HG03097 (cell line): ENCODE measurements around the gene TCIRG1.

ENCODE experiments used
- ATAC-seq: cut with Tn5 transposase; IDR thresholded peaks from one replicate; pipeline ENCODE4 v1.9.1; 2021; ENCODE audit not compliant: unreplicated experiment, low FRiP score

The TCIRG1 gene

DNA sequence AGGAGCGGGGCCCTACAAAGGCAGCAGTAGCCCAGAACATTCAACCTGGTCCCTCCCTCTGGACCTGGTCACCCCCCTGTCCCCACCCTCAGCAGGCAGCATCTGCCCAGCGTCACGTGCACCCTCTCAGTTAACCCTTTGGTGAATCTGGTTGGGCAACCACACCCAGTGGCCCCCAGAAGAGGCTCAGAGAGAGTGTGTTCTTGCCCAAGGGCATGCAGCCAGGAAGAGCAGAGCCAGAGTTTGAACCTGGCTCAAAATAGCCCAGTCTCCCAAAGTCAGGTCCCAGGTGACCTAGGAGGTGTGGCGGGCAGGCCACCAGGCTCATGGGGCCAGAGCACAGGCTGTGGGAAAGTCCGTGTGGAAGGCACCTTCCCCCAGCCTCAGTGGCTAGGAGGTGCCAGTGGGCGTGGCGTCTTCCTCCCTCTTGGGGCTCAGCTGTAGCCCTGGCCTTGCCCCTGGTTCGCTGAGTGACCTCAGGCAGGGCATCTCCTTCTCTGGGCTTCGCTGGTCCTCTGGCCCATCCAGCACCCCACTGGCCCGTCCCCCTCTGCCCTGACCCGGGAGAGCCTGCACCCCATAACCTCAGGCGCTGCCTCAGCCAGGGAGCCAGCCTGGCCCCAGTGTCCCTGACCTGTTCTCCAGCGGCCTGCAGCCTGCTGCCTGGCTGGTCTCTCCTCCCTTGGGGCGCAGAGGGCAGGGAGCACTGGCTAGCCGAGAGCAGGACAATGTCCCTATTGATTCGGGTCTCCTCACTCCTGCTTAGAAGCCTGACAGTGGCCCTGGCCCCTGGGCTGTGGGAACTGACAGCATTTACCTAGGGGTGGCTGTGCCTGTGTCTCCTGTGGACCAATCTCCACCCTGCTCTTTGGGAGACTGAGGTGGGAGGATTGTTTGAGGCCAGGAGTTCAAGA lies 21.7 kb upstream of the TCIRG1 start:
- ATAC-seq = no peak

DNA sequence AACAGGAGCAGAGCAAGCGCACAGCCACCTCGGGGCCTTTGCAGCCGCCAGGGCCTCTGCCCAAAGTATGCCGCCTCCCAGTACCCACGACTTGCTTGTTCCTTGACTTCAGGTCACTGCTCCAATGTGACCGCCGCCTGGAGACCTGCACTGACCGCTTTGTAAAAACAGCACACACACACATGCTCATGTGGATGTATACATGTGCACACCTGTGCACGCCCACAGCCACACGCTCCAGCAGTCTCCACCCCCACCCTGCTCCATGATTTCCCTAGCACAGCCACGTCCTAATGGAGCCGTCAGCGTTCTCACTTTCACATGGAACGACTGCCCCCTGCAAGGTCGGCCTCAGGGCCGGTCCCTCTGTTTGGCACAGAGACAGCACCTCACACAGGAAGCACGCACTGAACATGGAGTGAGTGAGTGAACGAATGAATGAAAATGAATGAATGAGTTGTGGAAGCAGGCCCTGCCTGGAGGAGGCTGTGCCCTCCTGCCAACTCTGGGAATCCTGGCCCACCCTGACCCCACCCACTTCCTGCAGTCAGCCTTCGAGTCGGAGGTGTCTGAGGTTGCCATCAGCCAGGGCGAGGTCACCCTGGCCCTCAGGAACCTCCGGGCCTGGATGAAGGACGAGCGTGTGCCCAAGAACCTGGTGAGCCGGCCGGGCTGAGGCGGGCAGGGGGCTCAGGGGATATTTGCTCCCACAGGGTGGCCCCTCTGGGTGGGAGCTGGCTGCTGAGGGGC lies 20.7 kb upstream of the TCIRG1 start:
- no peak for ATAC-seq

DNA sequence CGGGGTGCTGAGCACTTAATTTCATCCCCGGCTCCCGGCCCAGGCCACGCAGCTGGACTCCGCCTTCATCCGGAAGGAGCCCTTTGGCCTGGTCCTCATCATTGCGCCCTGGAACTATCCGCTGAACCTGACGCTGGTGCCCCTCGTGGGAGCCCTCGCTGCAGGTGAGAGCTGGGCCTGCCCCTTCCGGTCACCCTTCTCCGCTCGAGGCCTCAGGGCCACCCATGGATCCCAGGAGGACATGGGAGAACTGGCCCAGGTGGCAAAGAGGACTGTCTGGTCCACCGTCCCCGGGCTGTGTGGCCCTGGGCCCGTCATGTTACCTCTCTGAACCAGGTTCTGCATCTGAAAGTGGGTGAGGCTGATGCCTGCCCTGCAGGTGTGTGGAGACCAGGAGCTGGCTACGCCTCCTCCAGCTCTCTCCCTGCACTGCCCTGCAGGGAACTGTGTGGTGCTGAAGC lies 20.1 kb upstream of the TCIRG1 start:
- ATAC-seq = no peak

DNA sequence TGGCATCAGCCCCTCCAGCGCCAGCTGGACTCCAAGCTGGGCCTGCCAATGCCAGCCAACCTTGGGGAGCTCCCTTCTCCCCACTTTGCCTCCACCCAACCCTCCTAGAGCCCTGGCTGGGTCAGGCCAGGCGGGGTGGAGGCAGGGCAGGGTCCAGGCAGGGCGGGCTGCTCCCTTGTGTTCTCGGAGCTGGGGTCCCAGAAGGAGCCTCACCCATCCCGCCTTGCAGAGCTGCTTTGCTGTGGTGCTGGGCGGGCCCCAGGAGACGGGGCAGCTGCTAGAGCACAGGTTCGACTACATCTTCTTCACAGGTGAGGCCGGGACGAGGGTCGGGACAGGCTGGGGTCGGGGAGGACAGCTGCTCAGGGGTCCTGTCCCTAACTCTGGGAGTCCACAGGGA lies 19.3 kb upstream of the TCIRG1 start:
- ATAC-seq = no peak

DNA sequence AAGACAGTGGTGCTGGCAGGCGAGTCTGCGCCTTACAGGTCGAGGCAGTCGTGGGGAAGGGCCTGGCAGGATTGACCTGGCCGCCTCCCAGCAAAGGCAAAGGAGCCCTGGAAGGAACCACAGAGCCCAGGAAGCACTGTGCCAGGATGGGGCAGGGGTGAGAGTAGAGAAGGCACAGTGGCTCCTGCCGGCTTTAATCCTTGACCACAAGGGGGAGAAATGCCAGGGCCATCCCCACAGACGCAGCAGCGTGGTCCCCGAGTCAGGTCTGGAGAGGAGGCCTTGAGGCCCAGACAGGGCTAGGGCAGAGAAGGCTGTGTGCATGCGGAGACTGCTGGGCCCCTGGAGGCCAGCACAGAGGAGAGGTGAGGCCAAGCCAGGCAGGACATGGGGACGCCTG lies 18.2 kb upstream of the TCIRG1 start:
- no peak for ATAC-seq

DNA sequence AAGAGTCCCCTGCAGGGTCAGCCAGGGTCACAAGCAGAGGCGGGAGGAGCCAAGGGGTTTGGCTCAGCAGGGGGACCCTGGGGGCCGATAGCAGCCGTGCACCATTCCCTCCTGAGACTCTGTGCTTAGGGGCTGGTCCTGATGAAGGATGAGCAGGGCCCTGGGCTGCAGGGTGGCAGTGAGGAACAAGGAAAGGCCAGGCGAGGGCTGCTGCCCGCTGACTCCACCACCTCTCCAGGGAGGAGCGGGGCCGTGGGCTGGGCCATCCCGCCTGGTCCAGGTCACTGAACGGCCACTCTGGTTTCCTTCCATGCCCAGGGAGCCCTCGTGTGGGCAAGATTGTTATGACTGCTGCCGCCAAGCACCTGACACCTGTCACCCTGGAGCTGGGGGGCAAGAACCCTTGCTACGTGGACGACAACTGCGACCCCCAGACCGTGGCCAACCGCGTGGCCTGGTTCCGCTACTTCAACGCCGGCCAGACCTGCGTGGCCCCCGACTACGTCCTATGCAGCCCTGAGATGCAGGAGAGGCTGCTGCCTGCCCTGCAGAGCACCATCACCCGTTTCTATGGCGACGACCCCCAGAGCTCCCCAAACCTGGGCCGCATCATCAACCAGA lies 17.5 kb upstream of the TCIRG1 start:
- no peak for ATAC-seq

DNA sequence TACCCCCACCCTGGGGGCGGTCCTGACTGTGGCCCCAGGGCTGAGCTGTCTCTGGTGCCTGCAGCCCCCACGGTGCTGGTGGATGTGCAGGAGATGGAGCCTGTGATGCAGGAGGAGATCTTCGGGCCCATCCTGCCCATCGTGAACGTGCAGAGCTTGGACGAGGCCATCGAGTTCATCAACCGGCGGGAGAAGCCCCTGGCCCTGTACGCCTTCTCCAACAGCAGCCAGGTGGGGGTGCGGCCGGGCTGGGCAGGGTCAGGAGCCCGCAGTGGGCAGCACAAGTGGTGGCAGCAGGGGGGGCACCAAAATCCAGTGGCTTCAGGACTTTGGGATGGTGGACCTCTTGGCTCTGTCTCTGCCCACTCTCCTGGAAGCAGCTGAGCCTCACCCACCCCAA lies 16.3 kb upstream of the TCIRG1 start:
- no peak for ATAC-seq

DNA sequence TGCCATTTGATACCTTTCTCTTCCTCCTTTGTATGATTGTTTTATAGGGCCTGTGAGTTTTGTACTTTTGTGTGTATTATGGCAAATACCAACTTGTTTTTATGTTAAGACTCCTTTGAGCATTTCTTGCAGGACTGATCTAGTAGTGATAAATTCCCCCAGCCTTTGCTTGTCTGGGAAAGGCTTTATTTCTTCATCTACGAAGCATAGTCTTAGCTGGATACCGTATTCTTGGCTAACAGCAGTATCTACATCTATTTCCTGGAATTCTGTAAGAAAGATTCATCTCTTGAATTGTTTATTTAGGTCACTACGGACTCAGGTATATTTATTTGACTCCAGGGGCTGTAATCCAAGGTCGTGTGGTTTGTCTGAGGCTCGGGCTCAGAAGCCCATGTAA lies 14.3 kb upstream of the TCIRG1 start:
- no peak for ATAC-seq

DNA sequence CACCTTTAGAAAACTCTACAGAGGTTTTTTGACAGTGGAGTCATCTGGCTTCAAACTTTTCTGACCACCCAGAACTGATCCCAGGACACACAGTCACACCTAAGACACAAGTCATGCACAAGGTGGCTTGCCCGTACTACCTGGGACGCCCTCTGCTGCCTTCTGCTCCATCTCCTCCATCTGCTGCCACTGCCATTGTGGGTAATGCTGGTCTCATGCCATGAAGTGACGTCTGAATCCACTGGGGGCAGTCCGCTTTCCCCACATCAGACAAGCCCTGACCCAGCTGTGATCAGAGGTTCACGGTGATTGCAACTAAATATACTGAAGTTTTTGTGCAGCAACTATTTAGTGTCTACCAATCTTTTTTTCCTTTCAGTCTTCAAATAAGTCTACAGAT lies 13.8 kb upstream of the TCIRG1 start:
- ATAC-seq = no peak

DNA sequence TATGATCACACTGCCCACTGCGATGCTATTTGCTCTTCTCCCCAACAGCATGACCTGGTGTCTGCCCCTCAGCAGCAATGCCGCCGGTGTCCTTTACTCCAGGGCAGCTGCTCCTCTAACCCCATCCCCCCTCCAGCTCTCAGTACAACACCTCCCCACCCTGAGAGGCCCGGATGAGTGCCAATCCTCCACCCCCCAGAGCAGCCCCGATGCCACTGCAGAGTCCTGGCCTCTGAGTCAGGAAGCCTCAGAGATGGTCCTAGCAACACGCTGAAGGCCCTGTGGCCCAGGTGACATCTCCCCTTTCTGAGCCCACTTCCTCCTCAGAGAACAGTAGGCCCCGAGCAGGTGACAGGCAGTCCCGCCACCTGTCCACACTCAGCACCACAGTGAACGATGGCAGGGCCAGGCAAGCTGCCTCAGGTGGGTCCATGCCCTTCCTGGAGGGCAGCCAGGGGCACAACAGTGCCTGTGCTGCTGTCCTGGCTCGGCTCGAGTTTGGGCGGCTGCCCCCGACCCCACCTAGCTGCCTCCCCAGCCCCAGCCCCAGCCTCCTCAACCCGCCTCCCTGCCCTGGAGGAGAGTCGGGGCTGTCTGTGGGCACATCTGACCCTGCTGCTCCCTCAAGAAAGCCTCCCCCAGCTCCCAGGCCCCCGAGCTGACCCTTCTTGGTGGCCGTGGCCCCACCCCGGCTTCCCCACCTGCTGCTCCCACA lies 12.3 kb upstream of the TCIRG1 start:
- no peak for ATAC-seq

DNA sequence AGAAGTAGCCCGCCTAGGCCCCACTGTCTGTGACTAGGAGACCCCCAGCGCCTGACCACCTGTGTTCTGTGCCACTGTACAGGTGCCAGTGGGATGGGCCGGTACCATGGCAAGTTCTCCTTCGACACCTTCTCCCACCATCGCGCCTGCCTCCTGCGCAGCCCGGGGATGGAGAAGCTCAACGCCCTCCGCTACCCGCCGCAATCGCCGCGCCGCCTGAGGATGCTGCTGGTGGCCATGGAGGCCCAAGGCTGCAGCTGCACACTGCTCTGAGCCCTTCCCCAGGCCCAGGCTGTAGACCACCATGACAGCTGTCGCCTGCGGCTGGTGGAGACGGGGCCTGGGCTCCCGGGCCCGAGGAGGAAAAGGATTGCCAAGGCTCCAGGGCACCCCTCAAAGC lies 11.2 kb upstream of the TCIRG1 start:
- no peak for ATAC-seq

DNA sequence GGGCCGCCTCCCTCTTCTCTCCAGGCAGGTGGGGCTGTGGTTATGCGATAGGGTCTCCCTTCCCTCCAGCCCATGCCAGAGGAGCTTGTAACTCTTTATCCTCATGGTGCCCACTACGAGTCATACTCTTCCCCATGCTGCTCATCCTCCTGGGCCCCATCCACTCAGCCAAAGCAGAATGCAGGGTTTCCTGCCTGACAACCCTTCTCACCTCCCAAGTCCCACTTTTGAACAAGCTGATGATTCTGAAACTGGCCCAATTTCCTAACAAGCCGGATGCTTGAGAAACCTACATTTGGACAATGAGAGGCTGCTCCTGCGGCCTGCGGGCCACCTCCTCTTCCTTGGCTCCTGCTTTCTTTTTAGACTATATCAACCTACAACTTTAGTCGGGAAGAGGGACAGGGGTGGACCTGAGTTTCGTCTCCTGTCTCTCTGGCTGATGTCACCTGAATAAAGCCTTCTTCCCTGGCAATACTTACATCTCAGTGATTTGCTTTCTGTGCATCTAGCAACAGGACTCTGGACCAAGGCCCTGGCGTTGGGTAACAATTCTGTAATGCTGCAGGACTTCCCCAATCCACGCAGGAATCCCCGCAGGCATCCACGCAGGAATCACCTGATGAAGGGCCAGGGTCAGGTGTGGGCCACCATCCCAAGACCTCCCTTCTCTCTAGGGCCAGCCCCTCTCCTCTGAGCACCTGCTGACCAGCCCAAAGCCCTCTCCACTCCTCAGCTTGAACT lies 9.9 kb upstream of the TCIRG1 start:
- no peak for ATAC-seq

DNA sequence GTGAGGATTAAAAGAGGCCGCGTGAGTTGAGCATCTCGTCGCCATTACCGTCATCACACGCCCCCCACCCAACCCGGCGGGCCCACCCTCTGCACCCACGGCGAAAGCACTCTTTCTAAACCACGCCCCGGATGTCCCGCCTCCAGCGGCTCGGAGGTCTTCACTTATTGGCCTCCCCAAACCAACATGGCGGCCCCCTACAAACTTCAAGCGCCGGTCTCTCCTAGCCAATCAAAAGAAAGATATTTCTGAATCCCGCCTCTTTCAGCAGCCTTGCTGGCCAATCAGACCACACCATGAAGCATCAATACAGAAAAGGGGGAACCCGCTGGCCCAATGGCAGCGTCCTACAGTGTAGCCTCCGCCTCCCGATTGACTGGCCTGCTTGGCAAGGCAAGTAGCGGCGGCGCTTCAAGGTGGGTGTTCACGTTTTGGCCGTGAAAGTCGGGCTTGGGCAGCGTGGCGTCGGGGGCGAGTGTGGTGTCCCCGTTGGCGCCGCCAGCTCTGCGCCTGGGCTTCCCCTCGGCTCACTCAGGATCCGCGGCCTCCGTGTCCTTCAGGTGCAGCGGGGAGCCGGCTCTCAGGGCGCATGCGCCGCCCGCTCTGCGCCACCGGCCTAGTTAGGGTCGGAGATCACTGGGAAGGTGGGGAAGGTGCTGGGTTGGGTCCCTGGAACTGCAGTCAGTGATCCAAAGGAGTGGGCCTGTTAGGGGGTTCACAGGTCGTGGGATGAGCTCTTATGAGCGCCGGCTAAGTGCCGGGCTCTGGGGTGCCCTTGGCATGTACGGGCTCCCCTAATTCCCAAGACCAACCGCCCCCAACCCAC lies 8.3 kb upstream of the TCIRG1 start, which contains the start of gene NDUFS8:
Gene NDUFS8 (plus strand): TSS at position 364 of the 826 bp plus-strand sequence. CDS start 1,471 bp downstream, outside the sequence.
- ATAC-seq = peak; percentile 84

DNA sequence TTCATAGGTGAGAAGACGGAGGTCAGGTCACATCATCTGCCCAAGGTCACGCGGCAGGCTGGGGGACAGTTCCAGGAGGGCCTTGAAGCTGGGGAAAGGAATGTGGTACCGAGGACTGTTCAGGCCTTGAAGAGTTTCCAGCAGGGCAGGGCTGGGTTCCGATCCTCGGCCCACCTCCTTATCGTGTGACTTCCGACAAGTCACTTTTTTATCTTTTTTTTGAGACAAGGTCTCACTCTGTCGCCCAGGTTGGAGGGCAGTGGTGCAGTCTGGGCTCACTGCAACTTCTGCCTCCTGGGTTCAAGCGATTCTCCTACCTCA lies 7.7 kb upstream of the TCIRG1 start:
- no peak for ATAC-seq

DNA sequence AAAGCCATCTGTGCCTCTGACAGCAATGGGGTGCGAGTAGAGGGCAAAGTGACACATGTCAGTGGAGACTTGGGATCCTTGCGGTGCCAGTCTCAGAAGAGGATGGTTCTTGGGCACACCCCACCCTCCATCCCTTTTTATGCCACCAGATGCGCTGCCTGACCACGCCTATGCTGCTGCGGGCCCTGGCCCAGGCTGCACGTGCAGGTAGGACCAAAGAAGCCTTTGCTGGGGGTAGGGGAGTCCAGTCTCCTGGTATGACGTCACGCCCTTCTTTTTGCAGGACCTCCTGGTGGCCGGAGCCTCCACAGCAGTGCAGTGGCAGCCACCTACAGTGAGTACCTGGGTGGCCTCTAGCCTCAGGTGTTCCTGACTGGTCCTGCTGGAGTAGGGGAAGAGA lies 6.8 kb upstream of the TCIRG1 start:
- no peak for ATAC-seq

DNA sequence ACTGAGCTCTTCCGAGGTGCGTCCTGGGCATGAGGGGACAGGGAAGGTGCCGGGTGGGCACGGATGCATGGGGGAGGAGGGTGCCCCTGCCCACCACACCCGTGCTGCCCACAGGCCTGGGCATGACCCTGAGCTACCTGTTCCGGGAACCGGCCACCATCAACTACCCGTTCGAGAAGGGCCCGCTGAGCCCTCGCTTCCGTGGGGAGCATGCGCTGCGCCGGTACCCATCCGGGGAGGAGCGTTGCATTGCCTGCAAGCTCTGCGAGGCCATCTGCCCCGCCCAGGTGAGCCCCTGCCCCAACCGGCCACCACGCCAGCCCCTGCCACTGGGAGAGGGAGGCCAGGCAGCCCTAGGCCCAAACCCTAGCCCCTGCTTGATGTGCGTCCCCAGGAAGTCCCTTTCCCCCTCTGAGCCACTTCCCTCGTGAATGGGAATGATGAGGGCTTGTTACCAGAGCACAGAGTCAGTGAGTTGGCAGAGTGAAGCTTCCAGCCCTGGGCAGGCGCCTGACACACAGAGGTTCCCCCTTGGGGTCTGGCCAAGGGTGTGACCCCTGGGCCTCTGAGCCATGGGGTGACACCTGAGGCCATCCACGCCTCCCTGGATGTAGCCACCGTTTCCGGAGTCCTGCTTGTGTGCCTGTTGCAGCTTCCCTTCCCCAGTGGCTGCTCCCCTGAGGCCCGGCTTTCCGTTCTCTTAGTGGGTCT lies 5.7 kb upstream of the TCIRG1 start:
- no peak for ATAC-seq

DNA sequence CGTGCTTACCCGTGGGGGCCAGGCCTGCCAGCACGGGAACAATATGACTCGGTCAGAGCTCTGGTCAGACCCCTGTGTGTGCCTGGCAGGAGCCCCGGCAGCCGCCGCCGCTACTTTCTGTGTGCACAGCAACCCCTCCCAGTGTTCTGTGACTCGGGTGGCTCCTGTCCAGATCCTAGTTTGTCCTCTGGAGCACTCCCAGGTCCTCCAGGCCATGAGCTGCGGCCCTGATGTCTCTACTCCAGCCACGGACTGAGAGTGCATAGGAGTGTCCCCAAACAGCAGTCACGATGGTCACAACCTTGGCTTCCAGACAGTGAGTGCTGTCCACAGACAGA lies 5.1 kb upstream of the TCIRG1 start:
- no peak for ATAC-seq

DNA sequence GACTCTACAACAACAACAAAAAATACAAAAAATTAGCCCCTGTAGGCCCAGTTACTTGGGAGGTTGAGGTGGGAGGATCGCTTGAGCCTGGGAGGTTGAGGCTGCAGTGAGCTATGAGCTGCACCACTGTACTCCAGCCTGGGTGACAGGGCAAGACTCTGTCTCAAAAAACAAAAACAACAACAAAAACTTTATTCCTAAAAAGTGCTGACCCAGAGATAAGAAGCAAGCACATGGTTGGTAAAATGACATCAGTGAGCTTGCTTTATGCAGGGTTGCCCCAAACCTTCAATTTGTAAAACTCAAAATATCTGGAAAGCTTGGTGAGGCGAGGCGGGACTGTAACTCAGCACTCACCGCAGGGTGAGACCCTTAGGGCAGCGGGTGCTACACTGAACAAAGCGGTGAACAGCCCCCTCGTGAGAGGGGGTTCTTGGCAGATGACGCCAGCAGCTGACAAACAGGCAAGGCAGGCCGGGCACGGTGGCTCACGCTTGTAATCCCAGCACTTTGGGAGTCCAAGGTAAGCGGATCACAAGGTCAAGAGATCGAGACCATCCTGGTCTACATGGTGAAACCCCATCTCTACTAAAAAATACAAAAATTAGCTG lies 3.5 kb upstream of the TCIRG1 start:
- ATAC-seq = no peak
